ENCODE results near the gene GALNS. TPM values are rescaled to one million over a fixed set of nuclear protein-coding genes. Genes with fewer than 3 reads are reported as not detected.
"Not testable (repeated sequence)": the region's sequence is repeated elsewhere in the genome, so short reads cannot be mapped to it uniquely, and the experiment has no call there.

Gene GALNS, protein sequence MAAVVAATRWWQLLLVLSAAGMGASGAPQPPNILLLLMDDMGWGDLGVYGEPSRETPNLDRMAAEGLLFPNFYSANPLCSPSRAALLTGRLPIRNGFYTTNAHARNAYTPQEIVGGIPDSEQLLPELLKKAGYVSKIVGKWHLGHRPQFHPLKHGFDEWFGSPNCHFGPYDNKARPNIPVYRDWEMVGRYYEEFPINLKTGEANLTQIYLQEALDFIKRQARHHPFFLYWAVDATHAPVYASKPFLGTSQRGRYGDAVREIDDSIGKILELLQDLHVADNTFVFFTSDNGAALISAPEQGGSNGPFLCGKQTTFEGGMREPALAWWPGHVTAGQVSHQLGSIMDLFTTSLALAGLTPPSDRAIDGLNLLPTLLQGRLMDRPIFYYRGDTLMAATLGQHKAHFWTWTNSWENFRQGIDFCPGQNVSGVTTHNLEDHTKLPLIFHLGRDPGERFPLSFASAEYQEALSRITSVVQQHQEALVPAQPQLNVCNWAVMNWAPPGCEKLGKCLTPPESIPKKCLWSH
- total RNA-seq, result 15.8 TPM
- long read RNA-seq, full-length matches to known transcripts, result 17 of 28 reads
- long read RNA-seq, partial matches to known transcripts, result 1 of 28 reads
- long read RNA-seq, other reads (novel, unspliced or antisense), result 10 of 28 reads

DNA sequence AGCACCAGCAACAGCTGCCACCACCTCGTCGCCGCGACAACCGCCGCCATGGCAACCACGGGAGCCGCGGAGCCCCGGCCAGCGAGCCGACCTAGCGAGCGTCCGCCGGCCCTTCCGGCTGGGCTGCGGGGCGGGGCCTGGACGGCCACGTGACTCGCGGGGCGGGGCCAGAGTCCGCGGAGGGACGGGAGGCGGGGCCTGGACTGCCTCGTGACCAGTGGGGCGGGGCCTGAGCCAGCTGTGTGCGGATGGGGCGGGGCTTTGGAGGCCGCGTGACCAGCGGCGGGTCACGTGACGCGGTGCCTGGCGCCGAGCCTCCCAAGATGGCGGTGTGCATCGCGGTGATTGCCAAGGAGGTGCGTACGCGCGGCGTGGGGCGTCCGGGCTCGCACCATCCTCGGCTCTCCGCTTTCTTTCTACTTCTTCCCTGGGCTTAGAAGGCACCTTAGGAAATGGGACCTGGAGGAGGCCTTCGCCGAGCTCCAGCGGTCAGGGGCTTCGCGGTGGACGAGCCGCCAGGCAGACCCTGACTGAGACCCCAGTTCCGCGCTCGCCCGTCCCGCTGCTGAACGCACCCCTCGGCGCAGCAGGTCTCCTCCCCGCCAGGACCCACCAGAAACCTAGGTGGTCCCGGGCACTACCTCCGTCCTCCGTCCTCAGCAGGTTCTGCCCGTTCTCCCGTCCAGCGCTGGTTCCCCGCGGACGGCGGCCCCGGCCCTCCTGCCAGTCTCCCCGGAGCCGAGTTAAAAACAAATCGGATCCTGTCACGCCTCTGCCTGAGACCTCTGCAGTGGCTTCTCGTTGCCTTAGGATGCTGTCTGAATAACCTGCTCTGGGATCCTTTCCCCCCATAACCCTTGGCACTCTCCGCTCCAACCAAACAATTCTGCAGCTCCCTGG, at the start of gene GALNS, which contains the start of gene TRAPPC2L:
GALNS (minus strand) TSS at position 120 of the 900 bp plus-strand sequence; CDS start at position 50, 70 bp downstream.
TRAPPC2L (plus strand) TSS at position 300 of the 900 bp plus-strand sequence; CDS start at position 324, 24 bp downstream.
- ATAC-seq (peak; percentile 98), DNase-seq (ENCODE audit: missing footprints) (peak; percentile 100)
- intact Hi-C loops (cut with DNase I), result loop anchor here (1.0 to 5.0 kb wide), 3 partner anchors 45 to 360 kb away; partner anchors contain the start of gene ZNF778

DNA sequence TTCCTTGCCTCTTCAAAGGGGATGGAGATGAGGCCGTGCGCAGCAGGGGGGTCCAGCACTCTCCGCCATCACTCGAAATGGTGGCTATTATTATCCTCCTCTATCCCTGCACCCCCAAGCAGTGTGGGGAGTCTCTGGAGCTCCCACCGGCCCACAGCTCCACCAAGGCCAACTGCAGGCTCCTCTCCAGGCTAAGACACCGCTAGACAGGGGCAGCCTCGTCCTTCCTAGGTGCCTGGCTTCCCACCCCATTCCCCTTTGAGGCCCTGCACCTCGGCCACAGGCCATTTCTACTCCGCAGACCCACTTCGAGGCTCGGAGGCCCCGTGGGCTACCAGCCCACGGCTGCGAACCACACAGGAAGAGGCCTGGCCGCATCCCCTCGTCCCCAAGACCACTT, 49.3 kb upstream of the GALNS start:
- intact Hi-C loops (cut with DNase I), result no loop called here
- DNase-seq (ENCODE audit: missing footprints), result no peak
- no peak for ATAC-seq

DNA sequence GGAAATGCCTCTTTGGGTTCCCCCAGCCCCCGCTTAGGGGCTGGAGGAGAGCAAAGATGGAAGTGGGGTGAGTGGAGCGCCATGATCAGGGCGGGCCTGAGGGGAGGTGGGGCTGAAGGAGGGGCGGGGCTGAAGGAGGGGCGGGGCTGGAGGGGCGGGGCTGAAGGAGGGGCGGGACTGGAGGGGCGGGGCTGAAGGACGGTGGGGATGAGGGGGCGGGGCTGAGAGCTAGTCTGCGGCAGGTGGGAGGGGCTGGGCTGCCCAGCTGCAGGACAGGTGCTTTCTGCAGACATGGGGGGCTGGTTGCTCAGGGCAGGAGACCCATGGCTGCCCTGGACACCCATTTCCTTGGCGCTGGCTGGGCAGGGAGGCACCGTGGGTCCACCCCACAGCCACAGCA, 48.8 kb upstream of the GALNS start:
- ATAC-seq (no peak), DNase-seq (ENCODE audit: missing footprints) (no peak)
- intact Hi-C loops (cut with DNase I), result no loop called here

DNA sequence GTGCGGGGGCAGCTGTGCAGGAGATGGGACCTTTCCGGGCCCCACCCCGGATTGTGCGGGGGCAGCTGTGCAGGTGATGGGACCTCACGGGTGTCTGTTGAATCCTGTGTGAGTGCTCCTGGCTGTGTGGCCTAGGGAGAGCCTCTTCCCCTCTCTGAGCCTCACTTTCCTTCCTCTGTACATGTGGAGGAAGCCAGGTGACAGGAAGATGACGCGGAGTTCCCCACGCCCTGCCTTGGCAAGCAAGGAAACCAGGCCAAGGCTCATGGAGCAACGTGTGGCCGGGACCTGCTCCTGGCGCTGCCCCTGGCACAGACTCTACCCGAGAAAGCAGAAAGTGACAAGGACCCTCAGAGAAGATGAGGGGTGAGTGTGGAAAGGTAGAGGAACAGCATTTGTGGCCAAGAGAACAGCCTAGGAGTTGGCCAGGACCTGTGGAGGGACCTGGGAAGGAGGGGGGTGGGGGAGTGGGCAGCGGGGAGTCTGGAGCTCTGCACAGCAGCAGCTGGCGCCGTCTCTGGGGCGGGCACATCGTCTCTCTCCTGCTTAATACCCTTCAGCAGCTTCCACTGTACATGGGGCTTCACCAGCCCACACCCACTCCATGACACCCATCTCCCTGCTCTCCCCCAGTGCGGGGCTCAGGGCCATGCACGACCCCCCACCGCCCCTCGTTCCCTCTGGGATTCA, 48.1 kb upstream of the GALNS start:
- intact Hi-C loops (cut with DNase I), result no loop called here
- ATAC-seq (no peak), DNase-seq (ENCODE audit: missing footprints) (no peak)

DNA sequence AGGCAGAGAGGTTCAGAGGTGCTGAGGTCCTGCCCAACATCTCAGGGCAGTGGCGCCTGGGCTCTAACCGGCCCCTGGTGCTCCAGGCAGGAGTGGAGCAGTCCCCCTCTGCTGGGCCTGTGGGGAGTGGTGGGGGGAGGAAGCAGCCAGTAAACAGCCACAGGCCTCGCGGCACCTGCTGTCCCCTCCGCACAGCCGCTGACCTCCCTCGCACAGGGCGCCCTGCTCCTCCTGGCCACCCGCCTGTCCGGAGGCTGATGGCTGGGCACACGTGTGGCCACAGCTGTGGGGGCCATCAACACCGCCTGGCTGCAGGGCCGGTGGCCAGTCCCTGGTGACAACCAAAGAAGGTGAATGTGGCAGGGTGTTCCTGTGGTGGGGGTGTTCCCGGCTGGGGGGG, 46.5 kb upstream of the GALNS start:
- intact Hi-C loops (cut with DNase I), result no loop called here
- no peak for DNase-seq (ENCODE audit: missing footprints)
- ATAC-seq, result no peak

DNA sequence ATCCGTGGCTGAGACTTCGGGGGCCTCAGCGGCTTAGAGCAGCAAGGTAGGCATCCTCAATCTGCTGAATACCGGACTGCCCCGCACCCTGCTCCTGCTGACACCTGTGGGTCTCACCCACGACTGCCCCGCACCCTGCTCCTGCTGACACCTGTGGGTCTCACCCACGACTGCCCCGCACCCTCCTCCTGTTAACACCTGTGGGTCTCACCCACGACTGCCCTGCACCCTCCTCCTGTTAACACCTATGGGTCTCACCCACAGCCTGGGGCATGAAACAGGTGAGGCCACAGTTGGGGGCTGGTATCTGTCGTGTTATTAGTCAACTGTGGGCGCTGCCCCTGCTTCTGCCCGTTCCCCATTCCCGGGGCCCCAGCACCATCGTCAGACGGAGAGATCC, 46.0 kb upstream of the GALNS start:
- DNase-seq (ENCODE audit: missing footprints) (no peak), ATAC-seq (no peak)
- intact Hi-C loops (cut with DNase I), result no loop called here

DNA sequence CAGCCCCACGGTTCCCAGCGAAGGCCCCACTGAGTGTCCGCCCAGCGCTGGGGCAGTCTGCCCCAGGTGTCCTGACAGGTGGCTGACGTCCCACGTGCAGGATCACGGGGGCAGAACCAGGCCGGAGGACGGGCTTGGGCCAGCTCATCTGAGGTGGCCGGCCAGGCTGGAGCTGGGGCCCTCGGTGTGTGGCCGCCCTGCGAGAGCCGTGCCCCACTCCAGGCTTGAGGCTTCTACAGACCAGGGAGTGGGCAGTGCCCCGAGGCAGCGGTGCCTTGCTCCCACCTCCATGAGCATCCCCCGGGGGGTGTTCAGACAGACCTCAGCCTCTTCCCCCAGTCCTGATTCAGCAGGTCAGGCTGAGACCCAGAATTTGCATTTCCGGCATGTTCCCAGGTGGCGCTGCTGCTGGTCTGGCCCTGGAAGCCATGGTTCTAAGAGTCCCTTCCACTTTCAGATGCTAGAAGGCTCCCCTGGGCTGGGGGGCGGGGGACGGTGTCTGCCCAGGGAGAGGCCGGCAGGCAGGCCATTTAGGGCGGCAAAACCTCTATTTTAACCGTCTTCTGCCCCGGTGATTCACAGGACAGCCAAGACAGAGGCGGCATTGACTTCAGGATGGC, 45.1 kb upstream of the GALNS start:
- ATAC-seq (no peak), DNase-seq (ENCODE audit: missing footprints) (no peak)
- intact Hi-C loops (cut with DNase I), result no loop called here

DNA sequence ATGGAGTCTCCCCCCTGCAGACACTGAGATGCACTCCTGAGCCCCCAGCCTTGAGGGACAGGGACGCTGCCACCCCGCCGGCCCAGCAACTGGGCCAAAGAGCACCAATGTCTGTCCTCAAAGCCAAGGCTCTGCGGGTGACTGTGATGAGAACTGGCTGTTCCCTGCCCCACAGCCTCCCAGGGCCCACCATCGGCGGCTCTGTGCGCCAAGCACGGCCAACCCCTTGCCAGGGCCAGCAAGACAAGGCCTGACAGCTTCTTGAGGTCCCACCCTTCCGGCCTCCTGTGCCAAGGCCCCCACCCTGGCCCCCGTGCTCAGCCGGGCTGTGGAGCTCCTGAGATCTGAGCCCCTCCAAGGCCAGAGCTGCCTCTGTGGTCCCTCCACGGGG, 43.9 kb upstream of the GALNS start:
- ATAC-seq (no peak), DNase-seq (ENCODE audit: missing footprints) (no peak)
- intact Hi-C loops (cut with DNase I), result no loop called here

DNA sequence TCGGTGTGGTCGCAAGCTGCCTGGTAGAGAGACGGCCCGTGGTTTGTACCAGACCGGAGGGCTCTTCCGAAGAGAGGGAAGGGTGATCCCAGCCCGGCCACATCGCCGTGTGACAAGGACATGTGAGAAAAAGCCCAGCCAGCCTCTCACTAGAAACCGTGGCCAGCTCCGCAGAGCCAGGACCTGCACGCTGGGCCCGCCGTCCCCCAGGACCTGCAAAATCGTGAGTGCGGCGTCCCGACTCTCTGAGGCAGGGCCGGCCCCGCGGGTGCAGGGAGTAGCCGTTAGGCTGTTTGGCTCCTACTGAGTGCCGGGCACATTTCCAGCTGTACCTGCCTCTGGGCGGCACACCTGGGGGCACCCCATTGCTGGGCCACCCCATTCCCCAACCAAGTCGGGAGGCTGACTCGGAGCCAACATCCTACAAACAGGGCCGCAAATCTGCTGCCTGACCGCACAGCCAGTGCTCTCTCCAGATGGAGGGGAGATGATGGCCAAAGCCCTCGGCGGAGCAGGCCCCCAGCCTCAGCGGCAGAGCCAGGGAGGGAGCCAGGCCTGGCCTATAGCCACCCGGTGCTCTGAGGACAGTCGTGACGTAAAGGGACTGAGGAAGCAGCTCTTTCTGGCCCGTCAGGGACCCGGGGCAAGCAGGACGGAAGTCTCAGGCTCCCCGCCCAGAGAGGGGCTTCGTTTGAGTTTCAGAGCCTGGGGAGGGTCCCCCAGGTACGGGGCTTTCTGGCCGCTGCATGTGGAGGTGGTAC, 43.3 kb upstream of the GALNS start:
- intact Hi-C loops (cut with DNase I), result no loop called here
- ATAC-seq (no peak), DNase-seq (ENCODE audit: missing footprints) (no peak)

DNA sequence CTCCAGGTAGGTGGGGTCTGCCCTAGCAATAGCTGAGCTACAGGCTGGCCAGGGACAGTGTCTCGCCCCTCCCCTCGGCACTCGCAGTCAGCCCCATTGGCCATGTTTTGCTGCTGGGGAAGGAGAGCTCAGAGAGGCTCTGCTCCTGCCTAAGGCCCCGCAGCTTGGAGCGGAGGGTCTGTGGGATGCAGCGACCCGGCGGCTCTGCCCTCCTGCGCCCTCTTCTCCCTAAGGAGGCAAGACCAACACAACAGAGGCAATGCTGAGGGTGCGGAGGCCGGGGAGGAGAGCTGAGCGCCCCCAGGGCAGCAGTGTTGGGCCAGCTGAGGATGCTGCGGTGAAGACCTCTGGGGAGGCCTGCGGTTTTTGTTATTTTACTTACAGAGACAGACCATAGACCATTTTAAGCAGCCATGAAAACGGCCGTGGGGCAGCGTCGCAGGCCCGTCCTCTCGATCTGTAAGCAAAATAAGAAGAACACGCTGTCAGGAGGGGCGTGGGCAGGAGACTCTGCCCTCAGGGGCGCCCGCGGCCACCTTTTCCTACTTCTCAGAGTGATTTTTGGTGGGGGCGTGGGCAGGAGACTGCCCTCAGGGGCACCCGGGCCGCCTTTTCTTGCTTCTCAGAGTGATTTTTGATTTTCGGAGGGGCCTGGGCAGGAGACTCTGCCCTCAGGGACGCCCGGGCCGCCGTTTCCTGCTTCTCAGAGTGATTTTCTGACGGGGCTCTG, 41.1 kb upstream of the GALNS start:
- ATAC-seq, result no peak
- intact Hi-C loops (cut with DNase I), result no loop called here
- no peak for DNase-seq (ENCODE audit: missing footprints)

DNA sequence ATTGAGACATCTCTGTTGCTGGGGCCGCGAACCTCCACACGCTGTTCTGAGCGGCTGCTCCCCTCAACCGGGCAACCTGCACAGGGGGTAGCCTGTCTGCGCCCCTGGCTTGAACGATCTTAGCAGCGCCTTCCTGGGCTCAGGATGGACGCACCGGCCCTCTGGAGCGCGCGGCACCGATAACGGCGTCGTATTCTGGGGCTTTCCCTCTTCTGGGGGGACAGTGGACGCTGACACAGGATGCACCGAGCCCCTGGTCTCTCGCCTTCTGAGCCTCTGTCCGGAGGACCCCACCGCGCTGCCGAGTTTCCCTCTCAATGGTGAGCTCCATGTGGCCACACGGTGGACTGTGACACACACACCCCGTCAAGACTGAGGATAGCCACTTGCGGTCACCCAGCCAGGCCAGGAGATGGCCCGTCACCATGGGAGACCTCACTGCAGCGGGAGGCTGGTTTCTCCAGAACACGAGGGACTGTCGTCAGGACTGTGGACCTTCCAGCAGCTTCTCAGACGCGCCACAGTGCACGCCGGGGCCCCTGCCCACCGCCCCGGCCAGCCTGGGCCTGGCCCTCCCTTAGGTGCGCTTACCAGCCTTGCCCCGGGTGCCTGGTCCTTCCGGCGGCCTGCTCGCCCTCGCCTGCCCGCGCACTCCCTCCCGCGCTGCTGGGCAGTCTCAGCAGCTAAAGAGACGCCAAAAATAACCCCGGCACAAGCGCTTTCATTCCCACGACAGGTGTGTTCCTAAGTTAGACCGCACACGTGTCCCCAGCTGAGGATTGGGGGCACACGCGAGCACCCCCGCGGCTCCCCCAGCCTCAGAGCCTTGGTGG, 39.7 kb upstream of the GALNS start:
- DNase-seq (ENCODE audit: missing footprints) (no peak), ATAC-seq (no peak)
- intact Hi-C loops (cut with DNase I), result no loop called here

DNA sequence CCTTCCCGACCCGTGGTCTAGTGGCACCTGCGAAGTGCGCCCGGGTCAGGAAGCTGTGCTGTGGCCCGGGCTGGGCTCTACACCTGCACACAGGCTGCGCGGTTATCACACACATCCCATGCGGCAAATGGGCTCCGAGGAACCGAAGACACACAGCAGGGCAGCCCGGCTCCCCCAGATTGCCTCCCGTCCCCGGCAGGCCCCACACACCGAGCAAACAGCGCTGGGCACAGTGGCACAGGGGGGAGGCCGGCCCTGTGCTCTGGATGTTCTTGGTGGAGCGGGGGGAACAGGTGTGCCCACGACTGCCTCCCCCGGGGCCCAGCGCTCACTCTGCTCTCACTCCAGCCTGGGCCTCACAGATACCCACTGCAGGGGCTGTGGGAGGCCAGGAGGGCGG, 38.6 kb upstream of the GALNS start:
- intact Hi-C loops (cut with DNase I), result no loop called here
- DNase-seq (ENCODE audit: missing footprints), result no peak
- ATAC-seq, result no peak

DNA sequence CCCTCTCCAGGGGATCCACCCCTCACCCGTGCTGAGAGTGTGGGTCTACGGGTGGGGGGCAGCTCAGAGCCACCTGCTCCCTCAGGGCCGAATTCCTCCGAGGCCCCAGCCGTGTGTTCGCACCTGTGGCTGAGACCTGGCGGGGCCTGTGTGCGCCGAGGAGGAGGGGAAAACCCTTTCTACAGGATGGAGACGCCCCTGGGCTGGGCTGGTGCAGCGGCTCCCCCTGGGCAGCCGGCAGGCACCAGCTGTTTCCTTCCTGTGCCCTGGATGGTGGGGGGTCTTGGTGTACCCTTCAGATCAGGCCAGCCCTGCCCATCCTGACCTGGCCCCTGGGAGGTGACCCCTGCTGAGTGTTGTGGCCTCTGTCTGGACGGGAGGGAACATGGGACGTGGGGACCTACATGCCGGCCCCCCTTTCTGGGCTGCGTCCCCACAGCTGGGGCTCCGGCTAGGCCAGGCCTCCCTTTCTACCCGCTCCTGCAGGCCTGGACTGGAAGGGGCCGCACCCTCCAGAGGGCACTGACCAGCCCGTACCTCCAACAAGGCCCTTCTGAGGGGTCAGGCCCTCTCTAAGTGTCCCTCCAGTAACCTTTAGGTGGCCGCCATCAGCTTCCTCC, 38.0 kb upstream of the GALNS start:
- intact Hi-C loops (cut with DNase I), result no loop called here
- ATAC-seq (no peak), DNase-seq (ENCODE audit: missing footprints) (no peak)

DNA sequence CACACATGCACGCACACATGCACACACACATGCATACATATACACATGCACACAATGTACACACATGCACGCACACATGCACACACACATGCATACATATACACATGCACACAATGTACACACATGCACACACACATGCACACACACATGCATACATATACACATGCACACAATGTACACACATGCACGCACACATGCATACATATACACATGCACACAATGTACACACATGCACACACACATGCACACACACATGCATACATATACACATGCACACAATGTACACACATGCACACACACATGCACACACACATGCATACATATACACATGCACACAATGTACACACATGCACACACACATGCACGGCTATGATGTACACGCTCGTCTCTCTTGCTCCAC, 37.5 kb upstream of the GALNS start:
- DNase-seq (ENCODE audit: missing footprints); ATAC-seq; intact Hi-C loops (cut with DNase I): not testable (repeated sequence)

DNA sequence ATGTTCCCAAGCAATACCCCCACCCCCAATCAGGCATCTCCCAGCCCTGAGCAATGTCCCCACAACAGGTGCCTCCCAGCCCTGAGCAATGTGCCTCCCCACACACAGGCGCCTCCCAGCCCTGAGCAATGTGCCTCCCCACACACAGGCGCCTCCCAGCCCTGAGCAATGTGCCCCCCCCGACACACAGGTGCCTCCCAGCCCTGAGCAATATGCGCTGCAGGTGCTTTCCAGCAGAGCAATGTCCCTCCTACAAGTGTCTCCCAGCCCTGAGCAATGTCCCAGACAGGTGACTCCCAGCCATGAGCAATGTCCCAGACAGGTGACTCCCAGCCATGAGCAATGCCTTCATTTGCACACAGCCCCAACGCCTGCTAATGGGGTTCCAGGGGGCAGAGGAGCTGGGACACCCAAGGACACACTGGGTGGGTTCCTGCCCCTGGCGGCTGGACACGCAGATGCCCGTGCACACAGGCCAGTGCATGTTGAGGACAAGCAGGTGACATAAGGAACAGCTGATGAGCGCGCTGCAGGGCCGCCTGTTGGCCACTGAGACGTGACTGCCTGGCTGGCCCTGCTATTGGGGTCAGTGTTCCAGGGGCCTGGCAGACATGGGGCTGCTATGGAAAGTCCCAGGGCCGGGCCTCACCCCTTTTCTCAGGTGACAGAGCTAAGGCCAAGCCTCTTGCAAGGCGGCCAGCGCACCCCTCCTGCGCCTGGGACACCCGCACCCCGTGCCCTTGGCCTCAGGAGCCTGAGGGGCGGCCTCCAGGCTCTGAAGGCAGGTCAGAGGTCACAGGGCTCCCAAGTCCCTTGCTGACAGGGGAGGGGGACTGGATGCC, 36.6 kb upstream of the GALNS start:
- intact Hi-C loops (cut with DNase I), result no loop called here
- no peak for DNase-seq (ENCODE audit: missing footprints)
- ATAC-seq, result no peak
